Cardiac muscle cell (in vitro differentiated cells and primary cell): Measurements from ENCODE around the gene STYXL2. TPM values are rescaled to one million over a fixed set of nuclear protein-coding genes. Genes with fewer than 3 reads are reported as not detected.
A peak's percentile ranks its signal among the peaks of the same experiment; 100 is the strongest.

Experiments used
- DNase-seq, 2 donors: peaks; one replicate each; pipeline versions ENCODE4 v3.0.0 to v3.0.0-alpha.2; 2010 to 2017; ENCODE audit warnings: low read depth in 1 of 2, low spot score in 1 of 2
- H3K27ac ChIP-seq: fragments of 200-600 bp; sonication (generic); 2 replicates; pipeline ENCODE4 v1.5.1; 2016
- H3K27me3 ChIP-seq: fragments of 200-600 bp; sonication (generic); 2 replicates; pipeline ENCODE4 v1.6.0; 2016; ENCODE audit warnings: control low read depth
- H3K36me3 ChIP-seq: fragments of 200-600 bp; sonication (generic); 2 replicates; pipeline ENCODE4 v1.5.1; 2016; ENCODE audit warnings: control low read depth
- H3K4me1 ChIP-seq: fragments of 200-600 bp; sonication (generic); 2 replicates; pipeline ENCODE4 v1.8.1; 2017; ENCODE audit warnings: low read depth, mild to moderate bottlenecking, mixed run types
- H3K4me3 ChIP-seq: fragments of 200-600 bp; sonication (generic); 2 replicates; pipeline ENCODE4 v1.5.1; 2016; ENCODE audit warnings: mild to moderate bottlenecking
- H3K9me3 ChIP-seq: fragments of 200-600 bp; sonication (generic); 2 replicates; pipeline ENCODE4 v1.5.1; 2017; ENCODE audit warnings: low read depth, mild to moderate bottlenecking, control low read depth
- polyA plus RNA-seq: library from polyadenylated mRNA; unstranded; fragments of >200 nt; fragmentation: Nextera tagmentation; extraction: Ambion mirVana; gene quantifications from 2 replicates; pipeline ENCODE4 v1.2.1, GENCODE V29; 2016
- total RNA-seq: library from RNA; depleted of rRNA; stranded (reverse); fragments of >200 nt; gene quantifications from 2 replicates; pipeline ENCODE4 v1.2.3, GENCODE V29; 2016
- TF ChIP-seq, protein P1 (sequence below): IDR thresholded peaks from 2 replicates; pipeline ENCODE4 v1.5.1; 2012; ENCODE audit warnings: low read depth, mild to moderate bottlenecking, low read length

Gene STYXL2
- total and polyA plus RNA-seq, 2 experiments from 2014 or later = 43.0 to 52.1 TPM

DNA sequence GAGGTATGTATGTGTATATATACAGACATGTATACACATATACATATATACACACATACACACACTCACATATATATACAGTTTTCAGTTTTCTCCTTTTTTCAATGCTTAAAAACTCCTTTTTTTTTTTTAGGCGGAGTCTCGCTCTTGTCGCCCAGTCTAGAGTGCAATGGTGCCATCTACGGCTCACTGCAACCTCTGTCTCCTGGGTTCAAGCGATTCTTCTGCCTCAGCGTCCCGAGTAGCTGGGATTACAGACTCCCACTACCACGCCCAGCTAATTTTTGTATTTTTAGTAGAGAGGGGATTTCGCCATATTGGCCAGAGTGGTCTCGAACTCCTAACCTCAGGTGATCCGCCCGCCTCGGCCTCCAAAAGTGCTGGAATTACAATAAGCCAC, 27.0 kb downstream of the STYXL2 start:
- TF ChIP-seq, protein P1, sequence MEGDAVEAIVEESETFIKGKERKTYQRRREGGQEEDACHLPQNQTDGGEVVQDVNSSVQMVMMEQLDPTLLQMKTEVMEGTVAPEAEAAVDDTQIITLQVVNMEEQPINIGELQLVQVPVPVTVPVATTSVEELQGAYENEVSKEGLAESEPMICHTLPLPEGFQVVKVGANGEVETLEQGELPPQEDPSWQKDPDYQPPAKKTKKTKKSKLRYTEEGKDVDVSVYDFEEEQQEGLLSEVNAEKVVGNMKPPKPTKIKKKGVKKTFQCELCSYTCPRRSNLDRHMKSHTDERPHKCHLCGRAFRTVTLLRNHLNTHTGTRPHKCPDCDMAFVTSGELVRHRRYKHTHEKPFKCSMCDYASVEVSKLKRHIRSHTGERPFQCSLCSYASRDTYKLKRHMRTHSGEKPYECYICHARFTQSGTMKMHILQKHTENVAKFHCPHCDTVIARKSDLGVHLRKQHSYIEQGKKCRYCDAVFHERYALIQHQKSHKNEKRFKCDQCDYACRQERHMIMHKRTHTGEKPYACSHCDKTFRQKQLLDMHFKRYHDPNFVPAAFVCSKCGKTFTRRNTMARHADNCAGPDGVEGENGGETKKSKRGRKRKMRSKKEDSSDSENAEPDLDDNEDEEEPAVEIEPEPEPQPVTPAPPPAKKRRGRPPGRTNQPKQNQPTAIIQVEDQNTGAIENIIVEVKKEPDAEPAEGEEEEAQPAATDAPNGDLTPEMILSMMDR = no peak
- Histone ChIP-seq H3K9me3 (no peaks in the 10 kb centered on the region), H3K27me3 (no peaks in the 10 kb centered on the region), H3K4me3 (no peak overlapping the region), H3K4me1 (peaks cover 3% of the 10 kb centered on the region), H3K36me3 (peaks cover 38% of the 10 kb centered on the region), H3K27ac (no peak overlapping the region)
- no peak for DNase-seq

DNA sequence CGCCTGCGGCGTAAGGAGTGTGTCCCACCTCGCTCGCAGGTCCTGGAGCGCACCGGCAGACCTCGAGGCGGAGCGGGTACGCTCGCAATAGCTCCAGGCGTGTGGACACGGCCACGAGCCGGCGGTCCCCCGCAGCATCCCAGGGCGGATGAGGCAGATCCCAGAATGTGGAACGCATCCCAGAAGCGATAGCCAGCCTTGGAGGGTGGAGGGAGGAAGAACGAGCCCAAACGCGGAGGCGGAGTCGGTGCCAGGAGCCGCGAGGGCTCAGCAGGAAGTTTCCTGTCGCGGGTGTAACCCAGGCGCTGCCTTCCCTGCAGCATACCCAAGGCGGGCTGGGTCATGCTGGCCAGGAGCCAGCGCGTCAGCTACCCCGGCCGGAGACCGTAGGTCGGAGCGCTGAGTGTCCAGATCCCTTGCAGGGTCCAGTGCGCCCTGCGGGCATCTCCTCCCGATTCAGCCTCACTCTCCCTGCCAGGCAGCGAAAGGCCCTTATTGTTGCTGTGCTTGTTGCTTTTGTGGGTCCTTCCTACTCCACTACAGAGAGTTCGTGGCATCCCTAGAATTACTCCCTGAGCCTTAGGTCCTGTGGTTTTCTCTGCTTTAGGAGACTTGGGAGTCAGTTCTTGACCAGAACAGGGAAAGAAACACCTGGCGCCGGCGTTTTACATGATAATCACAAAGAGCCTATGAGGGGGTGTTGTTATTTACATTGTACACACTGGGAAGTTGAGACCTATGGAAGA, 27.7 kb downstream of the STYXL2 start:
- peak in 1 of 2 donors; percentile 41 for DNase-seq
- TF ChIP-seq, protein P1 = no peak
- Histone ChIP-seq H3K9me3 (no peaks in the 10 kb centered on the region), H3K27ac (no peak overlapping the region), H3K4me3 (no peak overlapping the region), H3K36me3 (peaks cover 38% of the 10 kb centered on the region), H3K4me1 (no peaks in the 10 kb centered on the region), H3K27me3 (no peaks in the 10 kb centered on the region)

DNA sequence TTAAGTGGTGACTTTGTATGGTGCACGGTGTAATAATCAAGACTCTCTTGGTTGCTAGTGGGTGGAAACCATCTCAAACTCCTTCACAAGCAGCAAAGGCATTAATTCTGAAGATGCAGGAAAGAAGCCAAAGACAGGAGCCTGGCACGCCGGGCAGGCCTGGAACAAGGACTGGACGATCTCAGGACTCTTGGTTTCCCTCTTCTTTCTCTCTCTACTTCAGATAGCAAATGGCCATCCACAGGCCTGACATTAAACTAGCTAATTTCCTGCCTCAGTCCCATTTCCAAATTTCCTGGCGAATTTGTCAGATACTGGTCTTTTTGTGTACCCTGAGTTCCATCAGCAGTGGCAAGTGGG, 28.2 kb downstream of the STYXL2 start:
- TF ChIP-seq, protein P1 = no peak
- peaks cover 39% of the 10 kb centered on the region for H3K36me3 ChIP-seq
- H3K4me1 ChIP-seq = no peaks in the 10 kb centered on the region

DNA sequence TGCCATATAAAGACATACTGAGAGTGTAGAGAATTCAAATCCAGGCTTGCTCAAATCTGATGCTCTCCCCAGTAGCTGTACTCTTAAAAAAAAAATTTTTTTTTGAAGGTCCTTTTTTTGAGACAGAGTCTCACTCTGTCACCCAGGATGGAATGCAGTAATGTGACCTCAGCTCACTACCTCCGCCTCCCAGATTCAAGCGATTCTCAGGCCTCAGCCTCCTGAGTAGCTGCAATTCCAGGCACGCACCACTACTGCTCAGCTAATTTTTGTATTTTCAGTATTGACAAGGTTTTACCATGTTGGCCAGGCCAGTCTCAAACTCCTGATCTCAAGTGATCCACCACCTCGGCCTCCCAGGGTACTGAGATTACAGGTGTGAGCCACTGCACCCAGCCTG, 28.7 kb downstream of the STYXL2 start:
- DNase-seq = no peak
- peaks cover 40% of the 10 kb centered on the region for H3K36me3 ChIP-seq
- H3K4me3 ChIP-seq = no peak overlapping the region

More for the DNA sequence above, 28.2 kb downstream of the STYXL2 start:
- no peak for DNase-seq
- no peaks in the 10 kb centered on the region for H3K27me3 ChIP-seq
- H3K27ac ChIP-seq = no peak overlapping the region
- no peaks in the 10 kb centered on the region for H3K9me3 ChIP-seq
- no peak overlapping the region for H3K4me3 ChIP-seq

DNA sequence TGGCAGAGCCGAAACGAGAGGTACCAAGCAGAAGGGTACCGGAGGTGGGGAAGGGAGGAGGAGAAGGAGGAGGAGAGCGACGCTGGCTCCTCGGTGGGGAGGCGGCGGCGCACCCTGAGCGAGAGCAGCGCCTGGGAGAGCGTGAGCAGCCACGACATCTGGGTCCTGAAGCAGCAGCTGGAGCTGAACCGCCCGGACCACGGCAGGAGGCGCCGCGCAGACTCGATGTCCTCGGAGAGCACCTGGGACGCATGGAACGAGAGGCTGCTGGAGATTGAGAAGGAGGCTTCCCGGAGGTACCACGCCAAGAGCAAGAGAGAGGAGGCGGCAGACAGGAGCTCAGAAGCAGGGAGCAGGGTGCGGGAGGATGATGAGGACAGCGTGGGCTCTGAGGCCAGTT, 32.4 kb downstream of the STYXL2 start:
- Histone ChIP-seq H3K4me3 (no peak overlapping the region), H3K9me3 (no peaks in the 10 kb centered on the region), H3K36me3 (peaks cover 23% of the 10 kb centered on the region), H3K4me1 (peaks cover 5% of the 10 kb centered on the region), H3K27ac (no peak overlapping the region), H3K27me3 (no peaks in the 10 kb centered on the region)
- no peak for DNase-seq
- TF ChIP-seq, protein P1 = no peak

More for the DNA sequence above, 28.7 kb downstream of the STYXL2 start:
- Histone ChIP-seq H3K9me3 (no peaks in the 10 kb centered on the region), H3K27me3 (no peaks in the 10 kb centered on the region), H3K4me1 (no peaks in the 10 kb centered on the region), H3K27ac (no peak overlapping the region)
- TF ChIP-seq, protein P1 = no peak
